Stimulated activated memory B cell treated with anti-CD40 and anti-IgM and Interleukin-4, amounts not matched to agents 10 μg/mL and 1 μg/mL and 100 μg/mL, for 72 hours (primary cell): ENCODE measurements around the gene KRT14.
A peak's percentile ranks its signal among the peaks of the same experiment; 100 is the strongest.
"Not testable (repeated sequence)": the region's sequence is repeated elsewhere in the genome, so short reads cannot be mapped to it uniquely, and the experiment has no call there.

Source experiments
- ATAC-seq: fragments of 150-1000 bp; cut with Tn5 transposase; 2 replicates; pipeline ENCODE4 v1.10.0; 2021
- H3K27ac Mint-ChIP-seq: one replicate; pipeline ENCODE4 v1.8.0; 2022; ENCODE audit warnings: mild to moderate bottlenecking, mixed read lengths
- H3K27me3 Mint-ChIP-seq: one replicate; pipeline ENCODE4 v1.8.0; 2022; ENCODE audit warnings: mixed read lengths
- H3K36me3 Mint-ChIP-seq: one replicate; pipeline ENCODE4 v1.8.0; 2022; ENCODE audit warnings: mixed read lengths
- H3K4me1 Mint-ChIP-seq: one replicate; pipeline ENCODE4 v1.8.0; 2022; ENCODE audit warnings: mixed read lengths
- H3K4me3 Mint-ChIP-seq: one replicate; pipeline ENCODE4 v1.8.0; 2022; ENCODE audit warnings: mild to moderate bottlenecking, moderate library complexity, mixed read lengths
- H3K9me3 Mint-ChIP-seq: one replicate; pipeline ENCODE4 v1.8.0; 2022; ENCODE audit warnings: mixed read lengths

Gene KRT14

DNA sequence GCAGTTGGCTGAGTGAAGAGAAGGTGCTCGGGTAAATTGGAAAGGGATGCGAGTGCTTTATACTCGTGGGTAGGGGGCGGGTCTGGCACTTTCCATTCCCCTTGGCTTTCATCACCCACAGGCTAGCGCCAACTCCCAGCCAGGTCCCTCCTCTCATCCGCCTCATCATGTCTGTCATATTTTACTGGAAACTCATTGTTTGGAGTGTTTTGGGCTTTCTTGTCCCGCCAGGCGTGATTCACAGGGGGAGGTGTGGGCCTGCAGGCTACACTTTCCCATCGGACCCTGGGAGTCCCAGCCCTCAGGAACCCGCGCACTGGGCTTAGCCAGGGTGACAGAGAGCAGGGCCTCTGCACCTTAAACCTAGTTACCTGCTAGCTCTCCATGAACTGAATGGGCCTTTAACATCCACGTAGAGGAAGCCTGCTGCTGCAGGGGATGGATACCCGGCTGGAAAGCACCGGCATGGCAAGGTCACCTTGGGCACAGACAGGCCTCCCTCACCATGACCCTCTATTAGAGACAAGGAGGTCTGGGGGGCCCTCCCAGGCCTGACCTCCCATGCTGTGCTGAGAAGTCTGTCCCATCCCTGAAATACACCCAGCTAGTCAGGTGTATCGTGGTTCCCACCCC is at the start of gene KRT14:
TSS of gene KRT14 (minus strand) at position 33 of the 633 bp plus-strand sequence. CDS start 61 bp downstream, outside the sequence.
- Mint-ChIP-seq H3K9me3 (no peaks in the 10 kb centered on the region), H3K27me3 (peaks cover 71% of the 10 kb centered on the region), H3K27ac (no peak within 1 kb of the TSS), H3K4me3 (no peak within 1 kb of the TSS), H3K36me3 (no peaks in the 10 kb centered on the region), H3K4me1 (no peaks in the 10 kb centered on the region)
- ATAC-seq = no peak

GRCh38 chr17:41635121-41636097 is 48.7 kb upstream of the KRT14 start:
- H3K27me3 Mint-ChIP-seq = peaks cover 12% of the 10 kb centered on the region
- H3K36me3 Mint-ChIP-seq = no peaks in the 10 kb centered on the region
- H3K9me3 Mint-ChIP-seq = no peaks in the 10 kb centered on the region
- no peaks in the 10 kb centered on the region for H3K4me1 Mint-ChIP-seq
- no peak overlapping the region for H3K4me3 Mint-ChIP-seq
- no peak overlapping the region for H3K27ac Mint-ChIP-seq
- ATAC-seq = peak; percentile 6

DNA sequence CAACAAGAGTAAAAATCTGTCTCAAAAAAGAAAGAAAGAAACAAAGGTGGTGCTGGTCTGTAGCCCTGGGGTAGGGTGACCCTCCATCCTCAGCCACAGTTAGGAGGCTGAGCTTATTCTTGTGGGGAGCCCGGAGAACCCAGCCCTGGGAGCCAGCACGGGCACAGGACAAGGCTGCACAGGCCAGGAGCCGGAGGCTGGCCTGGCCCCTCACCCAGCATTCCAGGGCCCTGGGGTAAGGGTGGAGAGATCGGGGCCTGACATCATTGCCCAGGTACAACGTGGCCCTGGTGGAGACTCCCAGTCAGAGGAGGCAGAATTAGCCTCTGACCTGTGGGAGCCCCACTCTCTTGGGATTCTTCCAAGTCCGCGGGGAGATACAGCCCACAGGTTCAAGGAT is 47.9 kb upstream of the KRT14 start:
- H3K4me3 Mint-ChIP-seq = no peak overlapping the region
- H3K4me1 Mint-ChIP-seq = no peaks in the 10 kb centered on the region
- no peak for ATAC-seq
- H3K27me3 Mint-ChIP-seq = peaks cover 8% of the 10 kb centered on the region
- H3K27ac Mint-ChIP-seq = no peak overlapping the region
- H3K9me3 Mint-ChIP-seq = no peaks in the 10 kb centered on the region
- no peaks in the 10 kb centered on the region for H3K36me3 Mint-ChIP-seq

- ATAC-seq = no peak
- no peak overlapping the region for H3K4me3 Mint-ChIP-seq
- H3K36me3 Mint-ChIP-seq = no peaks in the 10 kb centered on the region
- no peaks in the 10 kb centered on the region for H3K9me3 Mint-ChIP-seq
- no peaks in the 10 kb centered on the region for H3K27me3 Mint-ChIP-seq
- H3K27ac Mint-ChIP-seq = no peak overlapping the region
- no peaks in the 10 kb centered on the region for H3K4me1 Mint-ChIP-seq
Measured at GRCh38 chr17:41633556-41634199, 47.0 kb upstream of the KRT14 start.

DNA sequence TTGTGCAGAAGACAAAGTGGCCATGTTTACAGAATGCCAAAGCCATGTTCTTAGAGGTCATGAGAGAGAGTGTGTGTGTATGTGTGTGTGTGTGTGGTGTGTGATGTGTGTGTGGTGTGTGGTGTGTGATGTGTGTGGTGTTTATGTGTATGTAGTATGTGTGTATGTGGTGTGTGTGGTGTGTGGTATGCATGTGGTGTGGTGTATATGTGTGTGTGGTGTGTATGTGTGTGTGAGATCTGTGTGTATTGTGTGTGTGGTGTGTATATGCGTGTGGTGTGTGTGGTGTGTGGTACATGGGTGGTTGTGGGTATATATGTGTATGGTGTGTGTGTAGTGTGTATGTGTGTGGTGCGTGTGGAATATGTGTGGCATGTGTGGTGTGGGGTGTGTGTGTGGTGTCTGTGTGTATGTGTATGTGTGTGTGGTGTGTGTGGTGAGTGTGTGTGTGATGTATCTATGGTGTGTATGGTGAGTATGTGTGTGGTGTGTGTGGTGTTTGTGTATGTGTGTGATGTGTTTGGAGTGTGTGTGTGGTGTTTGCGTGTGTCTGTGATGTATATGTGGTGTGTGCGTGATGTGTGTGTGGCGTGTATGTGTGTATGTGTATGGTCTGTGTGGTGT is 45.9 kb upstream of the KRT14 start:
- no peaks in the 10 kb centered on the region for H3K4me1 Mint-ChIP-seq
- ATAC-seq = no peak
- H3K4me3 Mint-ChIP-seq = no peak overlapping the region
- no peaks in the 10 kb centered on the region for H3K9me3 Mint-ChIP-seq
- H3K27me3 Mint-ChIP-seq = peaks cover 4% of the 10 kb centered on the region
- no peaks in the 10 kb centered on the region for H3K36me3 Mint-ChIP-seq
- no peak overlapping the region for H3K27ac Mint-ChIP-seq

GRCh38 chr17:41631898-41632285 is 45.2 kb upstream of the KRT14 start:
- Mint-ChIP-seq H3K27me3 (peaks cover 11% of the 10 kb centered on the region), H3K4me1 (no peaks in the 10 kb centered on the region), H3K36me3 (no peaks in the 10 kb centered on the region), H3K4me3 (no peak overlapping the region), H3K27ac (no peak overlapping the region), H3K9me3 (no peaks in the 10 kb centered on the region)
- ATAC-seq = no peak

- Mint-ChIP-seq H3K4me1 (no peaks in the 10 kb centered on the region), H3K9me3 (no peaks in the 10 kb centered on the region), H3K27ac (no peak overlapping the region), H3K36me3 (no peaks in the 10 kb centered on the region), H3K4me3 (no peak overlapping the region), H3K27me3 (peaks cover 16% of the 10 kb centered on the region)
- ATAC-seq = no peak
Measured at GRCh38 chr17:41631025-41631897, 44.6 kb upstream of the KRT14 start.

- ATAC-seq = no peak
- Mint-ChIP-seq H3K36me3 (no peaks in the 10 kb centered on the region), H3K4me3 (no peak overlapping the region), H3K9me3 (no peaks in the 10 kb centered on the region), H3K4me1 (no peaks in the 10 kb centered on the region), H3K27me3 (peaks cover 27% of the 10 kb centered on the region), H3K27ac (no peak overlapping the region)
Measured at GRCh38 chr17:41629826-41630670, 43.4 kb upstream of the KRT14 start.

DNA sequence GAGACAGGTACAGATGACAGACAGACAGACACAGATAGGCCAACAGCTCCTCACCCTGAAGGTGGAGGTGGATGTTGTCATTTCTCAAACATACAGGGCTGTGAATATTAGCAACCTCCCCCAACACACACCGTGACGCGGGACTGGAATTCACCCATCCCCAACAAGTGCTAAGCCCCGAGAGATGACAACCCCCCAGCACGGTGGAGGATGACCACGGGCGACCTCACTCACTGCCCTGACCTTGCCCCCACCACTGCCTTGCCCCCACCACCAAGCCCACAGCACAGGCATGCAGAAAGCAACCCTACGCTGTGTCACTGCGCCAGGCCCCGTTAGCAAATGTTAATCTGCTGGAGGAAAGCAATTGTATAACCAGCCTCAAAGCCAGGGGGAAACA is 42.6 kb upstream of the KRT14 start:
- H3K9me3 Mint-ChIP-seq = no peaks in the 10 kb centered on the region
- no peaks in the 10 kb centered on the region for H3K4me1 Mint-ChIP-seq
- ATAC-seq = no peak
- no peaks in the 10 kb centered on the region for H3K36me3 Mint-ChIP-seq
- H3K27me3 Mint-ChIP-seq = peaks cover 35% of the 10 kb centered on the region
- H3K4me3 Mint-ChIP-seq = no peak overlapping the region
- H3K27ac Mint-ChIP-seq = no peak overlapping the region

DNA sequence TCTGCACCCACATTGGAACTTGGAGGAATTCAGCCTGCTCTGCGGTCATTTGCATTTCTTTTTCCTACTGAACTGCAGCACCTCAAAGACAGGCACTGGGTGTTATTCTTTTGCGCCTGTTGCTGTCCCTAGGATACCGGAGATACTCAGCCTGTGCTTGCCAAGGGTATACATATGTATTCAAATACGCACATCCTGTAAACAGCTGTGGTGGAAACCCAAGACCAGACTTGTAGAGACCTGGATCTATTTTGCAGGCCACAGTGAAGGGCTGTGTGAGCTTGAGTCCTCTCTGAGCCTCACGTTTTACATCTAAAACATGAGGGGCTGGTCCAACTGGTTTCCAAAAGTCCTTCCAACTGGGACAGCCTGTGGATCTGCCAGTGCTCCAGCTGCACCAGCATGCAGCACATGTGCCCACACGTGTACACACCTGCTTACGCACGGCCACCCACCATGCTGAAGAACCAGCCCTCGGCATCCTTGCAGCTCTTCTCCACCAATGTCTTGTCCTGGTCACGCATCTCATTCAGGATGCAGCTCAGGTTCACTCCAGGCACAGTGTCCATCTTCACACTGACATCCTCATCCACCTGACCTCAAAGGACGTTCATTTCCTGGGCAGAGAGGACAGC is 42.0 kb upstream of the KRT14 start:
- H3K27ac Mint-ChIP-seq, H3K4me1 Mint-ChIP-seq, H3K9me3 Mint-ChIP-seq, H3K4me3 Mint-ChIP-seq, H3K36me3 Mint-ChIP-seq, ATAC-seq: not testable (repeated sequence)
- H3K27me3 Mint-ChIP-seq = peaks cover 39% of the 10 kb centered on the region

GRCh38 chr17:41628073-41628370 is 41.3 kb upstream of the KRT14 start:
- H3K27me3 Mint-ChIP-seq = peaks cover 44% of the 10 kb centered on the region
- not testable (repeated sequence) for H3K27ac Mint-ChIP-seq, H3K4me3 Mint-ChIP-seq, ATAC-seq, H3K4me1 Mint-ChIP-seq, H3K36me3 Mint-ChIP-seq, H3K9me3 Mint-ChIP-seq

DNA sequence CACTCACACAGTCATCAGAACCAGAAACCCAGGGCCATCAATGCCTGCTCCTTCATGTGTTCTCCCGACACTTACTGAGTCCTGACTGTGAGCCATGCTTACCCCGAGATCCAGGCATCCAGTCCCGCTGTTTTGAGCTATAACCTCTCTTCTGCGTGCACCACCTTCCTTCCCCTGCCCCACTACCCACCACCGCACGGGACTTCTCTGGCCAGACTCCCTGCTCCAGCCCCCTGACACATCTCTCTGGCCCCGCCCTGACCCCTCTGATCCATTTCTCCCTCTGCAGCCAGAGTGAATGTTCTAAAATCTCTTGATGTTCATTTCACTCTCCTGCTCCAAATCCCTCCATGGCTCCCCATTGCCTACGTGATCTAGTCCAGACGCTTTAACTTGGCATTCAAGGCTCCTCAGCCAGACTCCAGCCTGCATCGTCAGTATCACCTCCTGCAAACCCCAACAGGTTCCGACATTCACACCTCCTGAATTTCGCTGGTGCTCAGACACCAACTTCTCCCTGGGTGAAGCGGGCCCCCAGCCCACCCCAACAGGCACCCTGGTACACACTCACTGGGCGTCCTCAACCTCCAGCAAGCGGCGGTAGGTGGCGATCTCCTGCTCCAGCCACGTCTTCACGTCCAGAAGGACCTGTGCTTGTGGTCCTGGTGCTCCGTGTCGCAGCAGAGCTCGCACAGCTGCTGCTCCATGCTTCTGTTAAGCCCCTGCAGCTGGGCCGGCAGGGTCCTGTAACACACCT is 40.8 kb upstream of the KRT14 start:
- no peak overlapping the region for H3K27ac Mint-ChIP-seq
- H3K9me3 Mint-ChIP-seq = no peaks in the 10 kb centered on the region
- H3K36me3 Mint-ChIP-seq = no peaks in the 10 kb centered on the region
- H3K27me3 Mint-ChIP-seq = peaks cover 46% of the 10 kb centered on the region
- ATAC-seq = no peak
- no peak overlapping the region for H3K4me3 Mint-ChIP-seq
- H3K4me1 Mint-ChIP-seq = no peaks in the 10 kb centered on the region

GRCh38 chr17:41626914-41627295 is 40.2 kb upstream of the KRT14 start:
- not testable (repeated sequence) for H3K36me3 Mint-ChIP-seq, H3K4me1 Mint-ChIP-seq, ATAC-seq, H3K9me3 Mint-ChIP-seq, H3K4me3 Mint-ChIP-seq, H3K27ac Mint-ChIP-seq
- H3K27me3 Mint-ChIP-seq = peaks cover 52% of the 10 kb centered on the region
